Measurements from ENCODE around the gene PAX3. TPM values are rescaled to one million over a fixed set of nuclear protein-coding genes. Genes with fewer than 3 reads are reported as not detected.

Gene PAX3
- total RNA-seq, 4 donors from 2014 or later = 2.7 to 7.0 (median 5.2) TPM

DNA sequence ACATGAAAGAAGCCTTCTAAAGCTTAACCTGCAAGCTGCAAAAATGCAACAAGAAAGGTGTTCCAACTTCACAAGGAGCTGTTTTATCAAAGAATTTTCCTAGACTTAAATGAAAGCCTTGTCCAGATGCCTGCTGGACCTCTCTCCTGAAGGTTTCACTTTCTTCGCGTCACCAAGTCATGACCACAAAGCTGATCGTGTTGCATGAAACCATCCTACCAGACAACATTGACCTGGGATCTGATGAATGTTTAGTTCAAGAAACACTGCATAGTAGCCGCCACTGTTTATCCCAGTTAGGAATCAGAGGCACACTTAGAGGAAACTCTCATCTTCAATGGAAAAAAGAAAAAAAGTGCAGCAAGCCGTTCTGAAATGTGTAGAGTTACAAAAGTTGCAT, 26.9 kb downstream of the PAX3 start:
- TF ChIP-seq, protein P1, sequence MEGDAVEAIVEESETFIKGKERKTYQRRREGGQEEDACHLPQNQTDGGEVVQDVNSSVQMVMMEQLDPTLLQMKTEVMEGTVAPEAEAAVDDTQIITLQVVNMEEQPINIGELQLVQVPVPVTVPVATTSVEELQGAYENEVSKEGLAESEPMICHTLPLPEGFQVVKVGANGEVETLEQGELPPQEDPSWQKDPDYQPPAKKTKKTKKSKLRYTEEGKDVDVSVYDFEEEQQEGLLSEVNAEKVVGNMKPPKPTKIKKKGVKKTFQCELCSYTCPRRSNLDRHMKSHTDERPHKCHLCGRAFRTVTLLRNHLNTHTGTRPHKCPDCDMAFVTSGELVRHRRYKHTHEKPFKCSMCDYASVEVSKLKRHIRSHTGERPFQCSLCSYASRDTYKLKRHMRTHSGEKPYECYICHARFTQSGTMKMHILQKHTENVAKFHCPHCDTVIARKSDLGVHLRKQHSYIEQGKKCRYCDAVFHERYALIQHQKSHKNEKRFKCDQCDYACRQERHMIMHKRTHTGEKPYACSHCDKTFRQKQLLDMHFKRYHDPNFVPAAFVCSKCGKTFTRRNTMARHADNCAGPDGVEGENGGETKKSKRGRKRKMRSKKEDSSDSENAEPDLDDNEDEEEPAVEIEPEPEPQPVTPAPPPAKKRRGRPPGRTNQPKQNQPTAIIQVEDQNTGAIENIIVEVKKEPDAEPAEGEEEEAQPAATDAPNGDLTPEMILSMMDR (IDR thresholded peaks at IDR 0.05) = no peak
- H3K4me3 ChIP-seq (ENCODE audit: low read depth, poor library complexity, severe bottlenecking) = no peak overlapping the region
- WGBS, 2 donors = 78 to 80% methylated on average over 5 of the region's 5 CpGs
- intact Hi-C loops (cut with DNase I; ENCODE audit: low total_unique reads) = no loop called here
- DNase-seq (ENCODE audit: low spot score in 2 of 2) = no peak

DNA sequence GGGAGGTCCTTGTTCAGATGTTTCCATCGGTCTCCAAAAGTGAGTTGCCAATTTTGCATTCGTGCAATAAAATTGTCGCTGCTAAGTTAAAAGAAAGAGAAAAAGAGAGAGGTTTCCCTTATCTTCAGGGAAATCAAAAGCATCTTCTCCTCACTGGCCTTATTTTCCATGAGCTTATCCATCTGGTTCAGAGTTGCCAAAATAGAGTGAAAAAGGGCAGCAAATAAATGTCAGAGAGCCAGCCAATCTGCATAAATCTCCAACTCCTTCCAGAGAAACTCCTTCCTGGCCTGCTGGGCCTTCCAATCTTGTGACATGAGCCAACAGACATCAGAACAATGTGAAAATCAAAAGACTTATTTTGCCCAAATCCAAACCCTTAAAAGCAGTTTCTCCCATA, 28.4 kb downstream of the PAX3 start:
- DNase-seq (ENCODE audit: low spot score in 2 of 2) = no peak
- no peak overlapping the region for H3K4me3 ChIP-seq (ENCODE audit: low read depth, poor library complexity, severe bottlenecking)
- TF ChIP-seq POLR2A (IDR thresholded peaks at IDR 0.05) = no peak
- TF ChIP-seq, protein P1 (IDR thresholded peaks at IDR 0.05) = no peak
- WGBS, 2 donors = 54 to 57% methylated on average over 3 of the region's 3 CpGs
- intact Hi-C loops (cut with DNase I; ENCODE audit: low total_unique reads) = no loop called here

GRCh38 chr2:222269132-222269531, 29.7 kb downstream of the PAX3 start:
- TF ChIP-seq, protein P1 (IDR thresholded peaks at IDR 0.05) = no peak
- no peak for TF ChIP-seq POLR2A (IDR thresholded peaks at IDR 0.05)
- H3K4me3 ChIP-seq (ENCODE audit: low read depth, poor library complexity, severe bottlenecking) = no peak overlapping the region
- DNase-seq (ENCODE audit: low spot score in 2 of 2) = no peak
- intact Hi-C loops (cut with DNase I; ENCODE audit: low total_unique reads) = no loop called here
- WGBS, 2 donors = 58 to 64% methylated on average over 9 of the region's 9 CpGs

DNA sequence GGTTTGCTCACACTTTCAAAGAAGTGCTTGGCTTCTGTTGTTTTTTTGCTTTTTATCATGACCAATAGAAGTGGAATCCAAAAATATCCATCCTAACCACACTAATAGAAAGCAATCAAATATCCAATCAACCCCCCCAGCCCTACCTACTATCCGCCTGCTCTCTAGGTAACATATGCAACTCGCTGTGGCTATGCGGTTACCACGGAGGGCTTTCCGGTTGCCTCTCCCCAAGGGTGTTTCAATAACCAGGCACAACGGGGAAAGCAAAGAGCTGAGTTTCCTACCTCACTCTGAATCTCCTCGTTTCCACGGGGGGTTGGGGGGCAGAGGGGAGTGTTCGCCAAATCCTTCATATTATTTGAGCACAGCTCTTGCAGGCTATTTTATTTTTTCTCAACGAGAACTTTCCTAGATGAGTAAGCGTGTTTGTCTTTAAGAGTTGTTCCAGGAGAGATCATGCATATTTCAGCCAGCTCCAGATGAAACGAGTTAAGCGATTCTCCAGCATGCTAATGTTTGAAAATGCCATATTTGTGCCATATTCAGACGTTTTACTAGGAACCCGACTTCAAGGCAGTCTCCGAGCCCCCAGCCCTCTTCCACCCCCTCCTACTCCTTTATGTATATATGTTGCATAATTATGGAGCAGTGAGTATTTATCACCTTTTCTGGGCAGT, 30.3 kb downstream of the PAX3 start:
- no peak for DNase-seq (ENCODE audit: low spot score in 2 of 2)
- intact Hi-C loops (cut with DNase I; ENCODE audit: low total_unique reads) = no loop called here
- TF ChIP-seq, protein P1 (IDR thresholded peaks at IDR 0.05) = no peak
- no peak for TF ChIP-seq POLR2A (IDR thresholded peaks at IDR 0.05)
- WGBS, 2 donors = 37% methylated on average over 16 of the region's 16 CpGs
- H3K4me3 ChIP-seq (ENCODE audit: low read depth, poor library complexity, severe bottlenecking) = no peak overlapping the region

DNA sequence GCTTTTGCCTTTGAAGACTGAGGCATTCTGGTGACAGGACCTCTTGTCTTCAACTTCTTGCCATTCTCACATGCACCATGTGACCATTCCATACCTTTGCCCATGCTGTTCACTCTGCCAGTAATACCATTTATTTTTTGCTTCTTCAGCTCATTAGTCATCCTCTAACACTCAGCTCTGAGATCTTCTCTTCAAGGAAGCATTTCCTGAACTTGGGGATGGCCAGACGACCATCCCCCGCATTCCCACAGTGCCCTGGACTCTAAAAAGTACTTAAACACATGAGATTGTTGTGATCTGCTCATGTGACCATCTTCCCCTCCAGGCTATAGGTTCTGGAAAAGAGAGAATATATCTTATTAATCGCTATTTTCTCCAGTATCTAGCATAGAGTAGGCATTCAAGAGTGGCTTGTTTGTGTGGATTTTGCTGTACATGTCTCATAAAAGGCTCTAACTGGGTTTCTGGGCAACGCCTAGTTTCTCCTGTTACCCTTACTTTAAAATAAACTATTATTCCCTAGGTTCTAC, 33.9 kb downstream of the PAX3 start:
- TF ChIP-seq POLR2A (IDR thresholded peaks at IDR 0.05) = no peak
- TF ChIP-seq, protein P1 (IDR thresholded peaks at IDR 0.05) = no peak
- intact Hi-C loops (cut with DNase I; ENCODE audit: low total_unique reads) = no loop called here
- WGBS, 2 donors = 75 to 80% methylated on average over 4 of the region's 4 CpGs

DNA sequence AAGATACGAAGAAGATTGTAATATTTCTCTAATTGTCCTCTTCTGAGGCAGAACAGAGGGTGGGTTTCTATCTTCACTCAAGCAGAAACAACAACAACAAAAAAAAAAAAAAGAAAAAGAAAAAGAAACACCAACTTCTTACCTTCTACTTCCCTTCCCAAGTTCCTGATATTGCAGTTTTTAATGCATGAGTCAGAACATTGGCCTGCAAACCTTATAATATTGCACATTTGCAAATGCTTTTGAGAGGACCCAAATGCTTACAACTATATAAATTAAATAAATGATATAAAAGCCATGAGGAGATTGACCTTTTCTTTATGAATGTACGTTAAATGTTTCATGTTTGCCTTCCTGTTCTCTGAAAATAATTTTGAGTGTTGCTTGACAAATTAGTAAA, 37.3 kb downstream of the PAX3 start:
- no peak overlapping the region for H3K4me3 ChIP-seq (ENCODE audit: low read depth, poor library complexity, severe bottlenecking)
- DNase-seq (ENCODE audit: low spot score in 2 of 2) = no peak
- intact Hi-C loops (cut with DNase I; ENCODE audit: low total_unique reads) = no loop called here
- 83 to 91% methylated on average over 2 of the region's 2 CpGs for WGBS, 2 donors
- no peak for TF ChIP-seq POLR2A (IDR thresholded peaks at IDR 0.05)
- TF ChIP-seq, protein P1 (IDR thresholded peaks at IDR 0.05) = no peak

More for the DNA sequence above, 33.9 kb downstream of the PAX3 start:
- no peak for DNase-seq (ENCODE audit: low spot score in 2 of 2)
- no peak overlapping the region for H3K4me3 ChIP-seq (ENCODE audit: low read depth, poor library complexity, severe bottlenecking)

Data from lower leg skin (tissue), 4 donors.